ENCODE data around the gene ADRB1.

ADRB1 gene

DNA sequence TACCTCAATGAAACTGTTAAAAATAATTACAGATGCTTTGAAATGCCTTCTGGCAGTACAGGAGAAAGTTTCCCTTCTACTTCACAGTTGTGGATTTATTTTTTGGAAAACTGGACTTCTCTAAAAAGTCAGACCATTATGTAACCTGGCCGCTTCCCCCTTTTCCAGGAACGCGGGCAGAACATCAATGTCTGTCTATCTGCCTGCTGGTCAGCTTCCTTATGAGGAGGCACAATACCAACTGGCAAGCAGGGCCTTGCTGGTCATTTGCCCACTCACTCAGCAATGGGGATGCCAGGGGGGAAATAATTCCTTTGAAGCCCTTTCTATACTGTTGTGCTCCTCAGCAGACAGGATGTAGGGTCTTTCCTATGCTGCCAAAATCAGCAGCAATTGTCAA lies 22.5 kb upstream of the ADRB1 start:
- Histone ChIP-seq H3K4me1 (ENCODE audit: insufficient read depth, low read length) (peaks cover under 1% of the 10 kb centered on the region; the same call in 1 of the 2 replicates), H3K9me3 (ENCODE audit: control insufficient read depth, insufficient read depth, low read length) (no peaks in the 10 kb centered on the region), H3K9ac (ENCODE audit: low read depth, low read length) (no peak overlapping the region), H3K36me3 (ENCODE audit: insufficient read depth, low read length) (no peaks in the 10 kb centered on the region)

DNA sequence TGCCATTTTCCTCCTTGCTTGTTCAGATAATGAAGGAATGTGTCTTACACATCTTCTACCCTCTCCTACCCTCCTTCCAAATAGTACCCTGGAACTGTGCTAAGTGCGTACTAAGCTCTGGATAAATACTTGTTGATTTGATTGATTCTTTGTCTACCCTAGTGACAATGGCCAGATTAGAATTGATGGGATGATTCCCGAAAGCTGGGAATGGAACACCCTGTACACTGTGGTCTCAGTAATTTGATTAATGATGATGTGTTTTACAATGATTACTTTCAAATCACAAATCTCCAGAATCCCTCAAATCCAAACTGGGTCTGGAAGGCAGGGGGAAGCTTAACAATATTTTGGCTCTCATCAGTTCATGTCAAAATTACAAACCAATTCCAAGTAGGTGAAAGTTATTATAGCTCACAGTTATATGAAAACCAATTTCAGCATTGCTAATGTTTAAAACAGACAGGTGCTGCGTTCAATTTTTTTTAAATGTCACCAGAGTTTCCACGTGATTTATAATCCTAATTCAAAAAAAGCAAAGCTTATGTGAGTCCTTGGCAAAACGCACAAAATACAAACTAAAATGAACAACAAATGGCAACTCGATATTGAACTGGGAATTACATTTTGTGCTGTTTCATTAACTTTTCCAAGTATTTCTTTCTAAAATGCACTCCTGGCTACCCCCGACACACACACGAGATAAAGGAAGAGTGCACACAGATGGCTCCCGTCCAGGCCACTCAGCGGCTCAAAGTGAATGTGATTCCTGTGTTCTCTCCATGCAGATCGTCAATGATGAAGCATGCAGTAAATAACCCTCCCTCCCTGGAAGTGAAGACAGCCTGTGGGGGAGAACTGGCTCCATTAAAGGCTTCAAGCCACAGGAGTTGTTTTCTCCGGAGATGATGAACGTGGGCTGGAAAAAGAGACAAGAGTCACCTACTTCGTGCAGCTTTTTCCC lies 21.7 kb upstream of the ADRB1 start:
- no peaks in the 10 kb centered on the region for H3K36me3 ChIP-seq (ENCODE audit: insufficient read depth, low read length)
- H3K4me1 ChIP-seq (ENCODE audit: insufficient read depth, low read length), result peaks cover 9% of the 10 kb centered on the region
- H3K9ac ChIP-seq (ENCODE audit: low read depth, low read length), result no peak overlapping the region
- H3K9me3 ChIP-seq (ENCODE audit: control insufficient read depth, insufficient read depth, low read length), result no peaks in the 10 kb centered on the region

DNA sequence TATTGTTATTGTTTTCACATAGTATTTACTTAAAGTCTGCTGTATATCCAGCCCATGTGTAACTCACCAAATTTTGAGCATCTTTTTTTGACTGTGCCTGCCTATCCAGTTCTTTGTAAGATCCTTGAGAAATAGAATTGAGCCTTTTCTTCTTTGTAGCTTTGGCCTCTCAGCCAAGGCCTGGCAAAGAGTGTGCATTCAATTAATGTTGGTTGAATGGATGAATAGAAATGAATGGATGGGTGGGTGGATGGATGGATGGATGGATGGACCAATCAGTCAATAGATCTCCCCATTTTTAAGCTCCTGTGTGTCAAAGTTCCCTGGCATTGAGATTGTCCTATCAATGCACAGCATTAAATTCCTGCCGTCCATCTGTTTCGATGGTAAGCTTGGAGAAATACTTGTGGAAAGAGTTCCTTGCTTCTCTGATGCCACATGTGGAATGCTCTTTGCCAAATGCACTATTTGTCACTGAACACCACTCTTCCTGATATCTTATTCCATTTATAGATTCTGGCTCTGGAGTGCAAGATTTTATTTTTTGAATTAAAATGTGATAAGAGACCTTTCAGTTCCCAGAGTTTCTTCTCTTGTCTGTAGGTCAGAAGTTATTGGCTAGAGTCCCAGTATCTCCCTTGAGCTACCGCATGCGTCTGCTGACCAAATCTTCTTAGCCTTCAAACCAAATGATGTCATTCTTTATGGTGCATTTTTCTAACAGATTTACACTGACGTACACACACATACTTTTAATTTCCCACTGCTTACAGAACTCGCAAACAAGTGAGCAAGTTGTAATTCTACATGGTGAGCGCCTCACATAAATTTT lies 20.7 kb upstream of the ADRB1 start:
- Histone ChIP-seq H3K4me1 (ENCODE audit: insufficient read depth, low read length) (peaks cover 11% of the 10 kb centered on the region), H3K9ac (ENCODE audit: low read depth, low read length) (no peak overlapping the region), H3K36me3 (ENCODE audit: insufficient read depth, low read length) (no peaks in the 10 kb centered on the region), H3K9me3 (ENCODE audit: control insufficient read depth, insufficient read depth, low read length) (no peaks in the 10 kb centered on the region)

DNA sequence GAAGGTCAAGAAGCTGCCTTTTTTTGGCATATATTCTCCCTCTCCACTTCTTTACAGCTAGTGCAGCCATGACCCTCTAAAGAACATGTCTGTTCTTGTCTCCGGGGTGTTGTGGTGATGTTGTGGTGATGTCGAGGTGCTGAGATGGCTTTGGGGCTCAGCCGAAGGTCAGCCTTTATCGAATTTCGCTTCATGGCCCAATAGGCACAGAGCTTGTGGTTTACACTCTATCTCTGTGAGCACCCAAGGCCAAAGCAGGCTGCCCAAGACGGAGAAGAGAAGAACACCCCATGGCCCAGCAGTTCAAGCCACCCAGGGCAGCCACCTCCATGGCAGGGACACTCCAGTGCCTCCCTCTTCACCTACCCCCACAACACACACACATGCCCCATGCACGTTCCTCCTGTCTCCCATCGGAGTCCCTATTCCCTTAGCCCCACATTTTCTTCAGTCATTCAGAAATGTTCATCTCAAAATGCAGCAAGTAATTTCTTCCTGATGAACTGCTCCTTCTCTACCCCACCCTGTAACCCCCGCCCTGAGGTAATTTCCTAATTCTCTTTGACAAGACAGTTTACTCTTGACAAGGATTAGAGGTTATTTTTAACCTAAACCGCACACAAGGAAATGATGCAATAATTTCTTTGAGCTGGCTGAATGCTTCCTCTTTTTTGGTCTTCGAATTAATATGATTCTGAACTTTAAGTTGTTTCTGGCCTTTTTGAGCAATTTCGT lies 18.6 kb upstream of the ADRB1 start:
- Histone ChIP-seq H3K9ac (ENCODE audit: low read depth, low read length) (no peak overlapping the region), H3K36me3 (ENCODE audit: insufficient read depth, low read length) (no peaks in the 10 kb centered on the region), H3K4me1 (ENCODE audit: insufficient read depth, low read length) (peaks cover 11% of the 10 kb centered on the region), H3K9me3 (ENCODE audit: control insufficient read depth, insufficient read depth, low read length) (no peaks in the 10 kb centered on the region)

DNA sequence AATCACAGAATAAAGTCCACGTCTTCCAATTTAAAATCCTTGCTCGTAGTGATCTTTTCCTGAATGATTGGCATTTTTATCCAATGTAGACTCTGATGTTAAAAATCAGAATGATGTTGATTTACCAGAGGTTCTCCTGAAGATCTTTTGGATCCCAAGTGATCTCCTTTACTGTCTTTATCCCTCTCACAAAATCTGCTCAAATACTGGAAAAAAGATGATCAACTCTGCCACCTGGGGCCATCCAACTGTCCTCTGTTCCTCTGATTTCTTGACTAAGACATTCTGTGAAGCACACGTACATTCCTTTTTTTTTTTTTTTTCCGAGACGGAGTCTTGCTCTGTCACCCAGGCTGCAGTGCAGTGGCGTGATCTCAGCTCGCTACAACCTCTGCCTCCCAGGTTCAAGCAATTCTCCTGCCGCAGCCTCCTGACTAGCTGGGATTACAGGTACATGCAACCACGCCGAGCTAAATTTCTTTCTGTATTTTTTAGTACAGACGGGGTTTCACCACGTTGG lies 18.0 kb upstream of the ADRB1 start:
- H3K9me3 ChIP-seq (ENCODE audit: control insufficient read depth, insufficient read depth, low read length), result no peaks in the 10 kb centered on the region

DNA sequence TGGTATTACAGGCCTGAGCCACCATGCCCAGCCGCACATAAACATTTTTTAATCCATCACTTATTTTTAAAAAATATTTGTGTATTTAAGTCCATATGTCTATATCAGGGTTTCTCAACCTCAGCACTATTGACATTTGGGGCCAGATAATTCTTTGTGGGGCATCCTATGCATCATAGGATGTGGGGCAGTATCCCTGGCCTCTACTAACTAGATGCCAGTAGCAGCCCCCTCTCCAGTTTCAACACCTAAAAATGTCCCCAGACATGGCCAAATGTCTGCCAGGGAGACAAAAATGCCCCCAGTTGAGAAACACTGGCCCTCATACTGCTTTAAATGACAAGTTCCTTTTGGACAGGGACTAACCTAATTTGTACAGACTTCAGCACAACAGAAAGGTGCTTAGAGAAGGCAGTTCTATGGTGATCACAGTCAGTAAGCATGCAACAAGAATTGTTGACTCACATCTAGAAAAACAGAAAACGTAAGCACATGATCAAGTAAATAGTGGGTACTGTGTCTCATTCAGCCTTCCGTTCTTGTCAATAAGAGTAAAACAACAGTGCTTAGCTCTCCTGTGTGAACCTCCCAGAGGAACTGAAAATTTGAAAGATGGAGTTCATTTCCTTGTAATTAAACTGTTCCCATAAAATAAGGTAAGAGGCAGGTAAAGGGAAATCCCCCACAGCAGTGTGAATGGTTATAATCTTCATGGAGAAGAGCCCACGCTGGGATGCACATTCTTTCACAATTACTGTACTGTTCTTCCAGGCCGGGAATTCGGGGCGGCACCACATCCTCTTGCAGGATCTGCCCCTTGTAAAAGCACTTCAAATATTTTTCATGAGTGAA lies 17.3 kb upstream of the ADRB1 start:
- Histone ChIP-seq H3K9ac (ENCODE audit: low read depth, low read length) (no peak overlapping the region), H3K4me1 (ENCODE audit: insufficient read depth, low read length) (peaks cover 11% of the 10 kb centered on the region)

More for the DNA sequence above, 18.0 kb upstream of the ADRB1 start:
- H3K36me3 ChIP-seq (ENCODE audit: insufficient read depth, low read length), result no peaks in the 10 kb centered on the region
- H3K9ac ChIP-seq (ENCODE audit: low read depth, low read length), result no peak overlapping the region
- peaks cover 11% of the 10 kb centered on the region for H3K4me1 ChIP-seq (ENCODE audit: insufficient read depth, low read length)

DNA sequence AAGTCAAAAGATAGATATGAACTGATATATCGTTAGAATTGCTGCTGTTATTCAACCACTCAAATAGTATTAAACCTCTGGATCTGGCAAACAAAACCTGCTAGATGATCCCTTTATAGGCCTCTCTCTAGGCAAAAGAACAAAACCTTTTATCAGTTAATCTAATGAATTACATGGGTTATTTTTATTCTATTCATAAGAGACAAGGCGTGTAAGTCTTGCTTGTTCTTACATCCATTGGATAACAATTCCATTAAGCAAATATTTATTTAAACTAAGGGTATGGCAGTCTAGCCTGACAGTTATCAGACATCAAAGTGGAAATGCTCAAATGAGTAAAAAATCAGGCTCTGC lies 16.6 kb upstream of the ADRB1 start:
- no peaks in the 10 kb centered on the region for H3K9me3 ChIP-seq (ENCODE audit: control insufficient read depth, insufficient read depth, low read length)
- H3K36me3 ChIP-seq (ENCODE audit: insufficient read depth, low read length), result no peaks in the 10 kb centered on the region
- peaks cover 11% of the 10 kb centered on the region for H3K4me1 ChIP-seq (ENCODE audit: insufficient read depth, low read length)
- no peak overlapping the region for H3K9ac ChIP-seq (ENCODE audit: low read depth, low read length)

More for the DNA sequence above, 17.3 kb upstream of the ADRB1 start:
- Histone ChIP-seq H3K9me3 (ENCODE audit: control insufficient read depth, insufficient read depth, low read length) (no peaks in the 10 kb centered on the region), H3K36me3 (ENCODE audit: insufficient read depth, low read length) (no peaks in the 10 kb centered on the region)

DNA sequence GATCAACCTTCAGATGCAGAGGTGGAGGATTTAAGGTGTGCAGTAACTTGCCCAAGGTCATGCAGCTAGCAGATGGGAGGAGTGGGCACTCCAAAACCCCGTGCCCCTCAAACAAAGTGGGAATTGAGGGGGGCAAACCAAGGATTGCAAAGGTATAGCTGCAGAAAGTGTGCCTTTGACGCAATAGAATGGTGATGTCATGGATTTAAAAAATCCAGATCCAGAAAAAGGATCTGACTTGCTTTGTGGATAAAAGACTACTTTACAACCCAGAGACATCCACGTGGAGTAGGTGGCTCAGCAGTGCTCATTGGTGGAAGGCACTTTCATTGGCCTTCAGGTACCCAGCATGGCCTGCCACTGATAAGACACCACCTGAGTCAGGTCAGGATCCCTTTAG lies 15.7 kb upstream of the ADRB1 start:
- no peak overlapping the region for H3K9ac ChIP-seq (ENCODE audit: low read depth, low read length)
- H3K4me1 ChIP-seq (ENCODE audit: insufficient read depth, low read length), result peaks cover 11% of the 10 kb centered on the region
- H3K9me3 ChIP-seq (ENCODE audit: control insufficient read depth, insufficient read depth, low read length), result no peaks in the 10 kb centered on the region

DNA sequence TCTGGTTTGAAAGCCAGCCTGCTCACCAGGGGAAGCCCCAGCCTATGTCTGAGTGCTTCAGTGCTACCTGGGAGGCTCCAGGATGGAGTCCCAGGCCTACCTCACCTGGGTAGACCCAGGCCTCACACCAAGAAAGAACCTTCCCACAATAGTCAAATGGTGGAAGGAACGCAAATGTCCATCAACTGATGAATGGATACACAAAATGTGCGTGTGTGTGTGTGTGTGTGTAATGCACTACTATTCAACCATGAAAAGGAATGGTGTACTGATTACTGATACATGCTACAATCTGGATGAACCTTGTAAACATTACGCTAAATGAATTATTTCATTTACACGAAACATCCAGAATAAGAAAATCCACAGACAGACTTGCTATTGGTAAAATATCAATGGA lies 15.2 kb upstream of the ADRB1 start:
- Histone ChIP-seq H3K36me3 (ENCODE audit: insufficient read depth, low read length) (no peaks in the 10 kb centered on the region), H3K4me1 (ENCODE audit: insufficient read depth, low read length) (peaks cover 11% of the 10 kb centered on the region), H3K9ac (ENCODE audit: low read depth, low read length) (no peak overlapping the region), H3K9me3 (ENCODE audit: control insufficient read depth, insufficient read depth, low read length) (no peaks in the 10 kb centered on the region)

More for the DNA sequence above, 15.7 kb upstream of the ADRB1 start:
- H3K36me3 ChIP-seq (ENCODE audit: insufficient read depth, low read length), result no peaks in the 10 kb centered on the region

DNA sequence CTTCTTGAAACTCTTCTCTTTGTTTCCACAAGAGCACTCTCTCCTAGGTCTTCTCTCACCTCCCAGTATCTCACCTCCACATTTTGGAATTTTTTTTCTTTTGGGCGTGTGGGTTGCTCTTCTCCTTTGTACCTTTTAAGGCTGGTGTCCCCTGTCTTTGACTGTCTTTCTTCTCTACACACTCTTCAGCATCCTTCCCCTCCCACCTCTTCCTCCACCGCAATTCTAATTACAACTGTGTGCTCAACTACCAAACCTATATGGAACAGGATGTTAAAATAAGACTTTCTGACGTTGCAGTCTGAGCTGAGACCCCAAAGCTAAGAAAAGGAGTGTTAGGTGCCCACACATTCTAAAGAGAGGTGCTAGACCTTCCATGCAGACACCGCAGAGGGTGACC lies 14.0 kb upstream of the ADRB1 start:
- Histone ChIP-seq H3K4me1 (ENCODE audit: insufficient read depth, low read length) (peaks cover 11% of the 10 kb centered on the region), H3K9ac (ENCODE audit: low read depth, low read length) (no peak overlapping the region), H3K36me3 (ENCODE audit: insufficient read depth, low read length) (no peaks in the 10 kb centered on the region), H3K9me3 (ENCODE audit: control insufficient read depth, insufficient read depth, low read length) (no peaks in the 10 kb centered on the region)

DNA sequence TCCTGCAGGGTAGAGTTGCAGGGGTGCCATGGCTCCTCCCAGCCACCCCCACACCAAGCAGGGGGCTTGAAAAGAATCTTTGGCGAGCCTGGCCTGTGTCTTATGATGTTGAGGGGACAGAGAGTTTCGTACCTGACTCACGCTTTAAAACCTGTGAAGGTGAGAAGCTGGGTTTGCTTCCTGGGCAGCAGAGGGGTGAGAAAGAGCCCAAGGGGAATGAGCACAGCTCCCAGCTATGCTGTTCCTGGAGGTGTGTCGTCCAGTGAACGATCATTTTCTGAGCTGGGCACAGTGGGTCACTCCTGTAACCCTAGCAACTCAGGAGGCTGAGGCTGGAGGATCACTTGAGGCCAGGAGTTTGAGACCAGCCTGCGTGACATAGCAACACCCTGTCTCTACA lies 13.5 kb upstream of the ADRB1 start:
- no peak overlapping the region for H3K9ac ChIP-seq (ENCODE audit: low read depth, low read length)
- H3K36me3 ChIP-seq (ENCODE audit: insufficient read depth, low read length), result no peaks in the 10 kb centered on the region
- H3K4me1 ChIP-seq (ENCODE audit: insufficient read depth, low read length), result peaks cover 11% of the 10 kb centered on the region
- no peaks in the 10 kb centered on the region for H3K9me3 ChIP-seq (ENCODE audit: control insufficient read depth, insufficient read depth, low read length)

DNA sequence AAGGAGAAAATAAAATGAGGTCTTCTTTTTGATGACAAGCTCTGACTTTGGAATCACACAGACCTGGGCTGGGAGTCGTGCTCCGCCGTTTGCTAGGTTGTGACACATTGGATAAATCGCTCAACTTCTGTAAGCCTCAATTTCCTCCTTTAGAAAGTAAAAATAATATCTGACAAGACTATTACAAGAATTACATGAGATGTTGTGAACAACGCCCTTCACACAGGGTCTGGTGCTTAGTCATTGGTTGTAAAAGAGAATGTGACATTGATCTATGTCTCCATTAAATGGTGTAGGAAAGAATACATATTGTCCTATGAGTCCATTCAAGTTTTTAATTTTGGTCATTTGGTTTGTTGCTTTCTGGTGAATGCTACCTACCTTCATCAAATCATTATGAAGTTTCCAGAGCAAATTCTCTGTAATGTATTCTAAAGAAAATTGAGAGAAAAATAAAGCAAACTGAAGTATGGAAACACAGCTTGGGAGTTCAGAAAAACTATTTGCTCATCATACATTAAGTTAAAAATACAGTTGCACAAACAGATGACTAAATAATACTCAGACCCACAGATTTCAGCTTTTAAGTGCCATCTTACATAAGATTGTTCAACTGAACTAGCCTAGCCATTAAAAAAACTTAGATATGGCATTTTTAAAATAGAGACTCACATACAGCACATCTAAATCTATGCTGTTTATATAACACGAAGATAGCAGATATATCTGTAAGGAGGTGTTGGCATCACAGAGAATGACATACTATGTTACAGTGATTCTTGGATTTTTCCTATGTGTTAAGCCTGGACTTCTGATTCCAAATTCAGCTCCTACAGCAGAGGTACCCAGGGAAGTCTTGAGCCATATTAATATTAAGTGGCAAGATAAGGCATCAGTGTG lies 12.3 kb upstream of the ADRB1 start:
- peaks cover 9% of the 10 kb centered on the region for H3K4me1 ChIP-seq (ENCODE audit: insufficient read depth, low read length)
- no peaks in the 10 kb centered on the region for H3K9me3 ChIP-seq (ENCODE audit: control insufficient read depth, insufficient read depth, low read length)
- H3K36me3 ChIP-seq (ENCODE audit: insufficient read depth, low read length), result no peaks in the 10 kb centered on the region
- no peak overlapping the region for H3K9ac ChIP-seq (ENCODE audit: low read depth, low read length)

DNA sequence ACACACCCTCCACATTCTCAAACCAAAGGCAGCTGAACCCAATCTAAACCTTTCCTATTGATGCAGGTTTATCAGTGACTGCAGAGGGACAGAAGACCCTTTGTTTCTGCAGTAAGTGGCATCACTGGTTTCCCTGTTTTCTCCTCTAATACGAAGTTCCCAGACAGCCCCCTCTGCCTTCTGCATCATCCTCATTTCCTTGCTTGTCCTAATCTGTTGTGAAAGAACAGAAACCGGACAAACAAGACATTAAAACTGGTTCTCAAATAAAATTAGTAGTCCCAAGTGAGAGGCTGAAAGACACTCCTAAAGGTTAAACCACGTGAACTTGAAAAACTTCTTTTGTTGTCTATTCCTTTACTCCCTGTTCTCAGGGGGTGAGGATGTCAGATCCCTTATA lies 10.1 kb upstream of the ADRB1 start:
- Histone ChIP-seq H3K9ac (ENCODE audit: low read depth, low read length) (no peak overlapping the region), H3K36me3 (ENCODE audit: insufficient read depth, low read length) (no peaks in the 10 kb centered on the region), H3K4me1 (ENCODE audit: insufficient read depth, low read length) (no peaks in the 10 kb centered on the region), H3K9me3 (ENCODE audit: control insufficient read depth, insufficient read depth, low read length) (no peaks in the 10 kb centered on the region)
